Esophagus muscularis mucosa (tissue), 4 donors: ENCODE measurements around the gene SLX4.

Experiments
- EP300 ChIP-seq: sonication (generic); formaldehyde crosslinking; IDR thresholded peaks from one replicate; pipeline ENCODE4 v1.6.1; 2017; ENCODE audit warnings: antibody characterized with exemption
- POLR2A ChIP-seq: fragments of 450-650 bp; IDR thresholded peaks from one replicate; pipeline ENCODE4 v1.6.1; 2017; ENCODE audit warnings: antibody characterized with exemption, moderate library complexity, mild to moderate bottlenecking, low read depth
- TF ChIP-seq, protein P1 (sequence below), 3 experiments: fragments of 200-600 bp in 2 of 3; fragments of 450-650 bp in 1 of 3; sonication (generic) in 2 of 3; IDR thresholded peaks; one replicate each; pipeline ENCODE4 v1.5.1; 2017 to 2019; ENCODE audit warnings: antibody characterized with exemption in 3 of 3, mild to moderate bottlenecking in 2 of 3, moderate library complexity in 1 of 3

DNA sequence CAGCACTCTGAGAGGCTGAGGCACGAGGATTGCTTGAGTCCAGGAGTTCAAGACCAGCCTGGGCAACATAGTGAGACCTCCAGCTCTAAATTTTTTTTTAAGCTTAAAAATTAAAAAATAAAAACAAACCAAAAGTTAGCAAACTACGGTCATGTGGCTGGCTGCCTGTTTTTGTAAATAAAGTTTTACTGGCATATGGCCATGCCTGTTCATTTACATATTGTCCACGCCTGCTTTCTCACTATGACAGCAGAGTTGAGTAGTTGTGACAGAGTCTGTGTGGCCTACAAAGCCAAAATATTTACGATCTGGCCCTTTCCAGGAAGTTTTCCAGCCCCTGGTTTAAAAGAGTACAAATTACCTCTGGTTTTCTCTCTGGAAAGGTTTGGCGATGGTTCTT, 3.3 kb downstream of the SLX4 start:
- TF ChIP-seq EP300, result no peak
- TF ChIP-seq POLR2A, result no peak
- TF ChIP-seq, protein P1, sequence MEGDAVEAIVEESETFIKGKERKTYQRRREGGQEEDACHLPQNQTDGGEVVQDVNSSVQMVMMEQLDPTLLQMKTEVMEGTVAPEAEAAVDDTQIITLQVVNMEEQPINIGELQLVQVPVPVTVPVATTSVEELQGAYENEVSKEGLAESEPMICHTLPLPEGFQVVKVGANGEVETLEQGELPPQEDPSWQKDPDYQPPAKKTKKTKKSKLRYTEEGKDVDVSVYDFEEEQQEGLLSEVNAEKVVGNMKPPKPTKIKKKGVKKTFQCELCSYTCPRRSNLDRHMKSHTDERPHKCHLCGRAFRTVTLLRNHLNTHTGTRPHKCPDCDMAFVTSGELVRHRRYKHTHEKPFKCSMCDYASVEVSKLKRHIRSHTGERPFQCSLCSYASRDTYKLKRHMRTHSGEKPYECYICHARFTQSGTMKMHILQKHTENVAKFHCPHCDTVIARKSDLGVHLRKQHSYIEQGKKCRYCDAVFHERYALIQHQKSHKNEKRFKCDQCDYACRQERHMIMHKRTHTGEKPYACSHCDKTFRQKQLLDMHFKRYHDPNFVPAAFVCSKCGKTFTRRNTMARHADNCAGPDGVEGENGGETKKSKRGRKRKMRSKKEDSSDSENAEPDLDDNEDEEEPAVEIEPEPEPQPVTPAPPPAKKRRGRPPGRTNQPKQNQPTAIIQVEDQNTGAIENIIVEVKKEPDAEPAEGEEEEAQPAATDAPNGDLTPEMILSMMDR (IDR thresholded peaks at IDR 0.05), result no peak
